Measurements from ENCODE around the gene HECTD4.
"Not testable (repeated sequence)": the region's sequence is repeated elsewhere in the genome, so short reads cannot be mapped to it uniquely, and the experiment has no call there.

HECTD4 gene

GRCh38 chr12:112160611-112161010, 221.6 kb downstream of the HECTD4 start:
- peak in 3 of 42 donors; percentile 4 to 20 (median 20) for DNase-seq
- intact Hi-C loops (cut with DNase I), result no loop called here

- DNase-seq, result peak in 1 of 42 donors; percentile 13
- intact Hi-C loops (cut with DNase I), result no loop called here
These were observed 223.1 kb downstream of the HECTD4 start for GRCh38 chr12:112159146-112159541.

GRCh38 chr12:112158461-112159145, 223.6 kb downstream of the HECTD4 start:
- intact Hi-C loops (cut with DNase I), result not testable (repeated sequence)
- DNase-seq, result peak in 2 of 42 donors; percentile 16 to 17

GRCh38 chr12:112153893-112154219, 228.4 kb downstream of the HECTD4 start:
- intact Hi-C loops (cut with DNase I), result no loop called here
- peak in 6 of 42 donors; percentile 5 to 31 (median 10) for DNase-seq

- intact Hi-C loops (cut with DNase I), result no loop called here
These were observed 228.9 kb downstream of the HECTD4 start for GRCh38 chr12:112153181-112153892.

GRCh38 chr12:112151766-112152541, 230.3 kb downstream of the HECTD4 start:
- intact Hi-C loops (cut with DNase I), result no loop called here
- peak in 8 of 42 donors; percentile 4 to 19 (median 7) for DNase-seq

More at GRCh38 chr12:112153181-112153892, 228.9 kb downstream of the HECTD4 start:
- DNase-seq, result peak in 6 of 42 donors; percentile 6 to 38 (median 12)

- DNase-seq, result peak in 6 of 42 donors; percentile 3 to 21 (median 8)
- intact Hi-C loops (cut with DNase I), result no loop called here
These were observed 232.6 kb downstream of the HECTD4 start for GRCh38 chr12:112149596-112149995.

GRCh38 chr12:112148031-112148513, 234.2 kb downstream of the HECTD4 start:
- intact Hi-C loops (cut with DNase I), result no loop called here
- peak in 7 of 42 donors; percentile 1 to 41 (median 7) for DNase-seq

GRCh38 chr12:112146123-112146522, 236.1 kb downstream of the HECTD4 start:
- intact Hi-C loops (cut with DNase I), result no loop called here
- DNase-seq, result no peak

GRCh38 chr12:112140728-112141127, 241.5 kb downstream of the HECTD4 start:
- peak in 5 of 42 donors; percentile 7 to 33 (median 19) for DNase-seq
- intact Hi-C loops (cut with DNase I), result no loop called here

- peak in 1 of 42 donors; percentile 2 for DNase-seq
- intact Hi-C loops (cut with DNase I), result no loop called here
These were observed 247.5 kb downstream of the HECTD4 start for GRCh38 chr12:112134731-112135130.

GRCh38 chr12:112133418-112133817, 248.8 kb downstream of the HECTD4 start:
- intact Hi-C loops (cut with DNase I), result no loop called here

GRCh38 chr12:112131686-112132085, 250.5 kb downstream of the HECTD4 start:
- no peak for DNase-seq
- intact Hi-C loops (cut with DNase I), result no loop called here

More at GRCh38 chr12:112133418-112133817, 248.8 kb downstream of the HECTD4 start:
- DNase-seq, result no peak

- no peak for DNase-seq
- intact Hi-C loops (cut with DNase I), result no loop called here
These were observed 251.7 kb downstream of the HECTD4 start for GRCh38 chr12:112130441-112130998.

- intact Hi-C loops (cut with DNase I), result loop anchor here (10.0 kb wide), 2 partner anchors 58 to 258 kb away; partner anchors contain the start of gene HECTD4
- no peak for DNase-seq
These were observed 255.3 kb downstream of the HECTD4 start for GRCh38 chr12:112126911-112127310.

- intact Hi-C loops (cut with DNase I), result loop anchor here (1.0 to 10.0 kb wide), 3 partner anchors 18 to 259 kb away; partner anchors contain the start of genes HECTD4 and NAA25
These were observed 256.2 kb downstream of the HECTD4 start for GRCh38 chr12:112126000-112126438.

GRCh38 chr12:112125250-112125999, 256.8 kb downstream of the HECTD4 start, which contains the start of gene TRAFD1:
Gene TRAFD1, plus strand, starts transcription at chr12:112125560. Its CDS starts 4,963 bp downstream, at chr12:112130523.
- peak; percentile 95 to 100 (median 98) for DNase-seq
- intact Hi-C loops (cut with DNase I), result loop anchor here (1.0 to 10.0 kb wide), 3 partner anchors 17 to 259 kb away; partner anchors contain the start of genes HECTD4 and NAA25

More at GRCh38 chr12:112126000-112126438, 256.2 kb downstream of the HECTD4 start:
- DNase-seq, result peak in 5 of 42 donors; percentile 12 to 27 (median 16)

- peak in 1 of 42 donors; percentile 1 for DNase-seq
- intact Hi-C loops (cut with DNase I), result loop anchor here (1.0 to 10.0 kb wide), 3 partner anchors 17 to 260 kb away; partner anchors contain the start of genes HECTD4 and NAA25
These were observed 257.3 kb downstream of the HECTD4 start for GRCh38 chr12:112124918-112125249.

Data from head of caudate nucleus (tissue), 42 donors.